ENCODE measurements around the gene CST4. TPM values are rescaled to one million over a fixed set of nuclear protein-coding genes. Genes with fewer than 3 reads are reported as not detected.

Gene CST4
- total and polyA plus RNA-seq, 2 experiments from 2014 or later = not detected

DNA sequence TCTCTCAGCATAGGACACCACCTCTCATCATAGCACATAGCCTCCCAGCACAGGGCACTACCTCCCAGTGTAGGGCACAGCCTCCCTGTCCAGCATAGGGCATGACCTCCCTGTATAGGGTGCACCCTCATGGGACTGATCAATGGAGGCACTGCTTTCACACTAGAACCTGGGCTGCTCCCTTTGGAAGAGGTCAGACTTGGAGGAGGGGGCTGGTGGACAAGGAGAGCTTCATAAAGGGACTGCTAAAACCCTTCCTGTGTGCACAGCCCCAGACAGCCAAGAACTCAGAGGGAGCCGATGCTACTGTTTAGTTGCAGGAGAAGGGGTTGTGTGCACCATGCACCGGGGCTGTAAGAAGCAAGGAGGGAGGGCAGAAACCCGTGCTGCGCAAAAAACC, 21.9 kb upstream of the CST4 start:
- H3K36me3 Mint-ChIP-seq (ENCODE audit: low read depth) = no peaks in the 10 kb centered on the region
- no peaks in the 10 kb centered on the region for H3K27me3 Mint-ChIP-seq (ENCODE audit: insufficient read depth, low read depth, poor library complexity)
- DNase-seq (ENCODE audit: low spot score) = no peak
- TF ChIP-seq, protein P1, sequence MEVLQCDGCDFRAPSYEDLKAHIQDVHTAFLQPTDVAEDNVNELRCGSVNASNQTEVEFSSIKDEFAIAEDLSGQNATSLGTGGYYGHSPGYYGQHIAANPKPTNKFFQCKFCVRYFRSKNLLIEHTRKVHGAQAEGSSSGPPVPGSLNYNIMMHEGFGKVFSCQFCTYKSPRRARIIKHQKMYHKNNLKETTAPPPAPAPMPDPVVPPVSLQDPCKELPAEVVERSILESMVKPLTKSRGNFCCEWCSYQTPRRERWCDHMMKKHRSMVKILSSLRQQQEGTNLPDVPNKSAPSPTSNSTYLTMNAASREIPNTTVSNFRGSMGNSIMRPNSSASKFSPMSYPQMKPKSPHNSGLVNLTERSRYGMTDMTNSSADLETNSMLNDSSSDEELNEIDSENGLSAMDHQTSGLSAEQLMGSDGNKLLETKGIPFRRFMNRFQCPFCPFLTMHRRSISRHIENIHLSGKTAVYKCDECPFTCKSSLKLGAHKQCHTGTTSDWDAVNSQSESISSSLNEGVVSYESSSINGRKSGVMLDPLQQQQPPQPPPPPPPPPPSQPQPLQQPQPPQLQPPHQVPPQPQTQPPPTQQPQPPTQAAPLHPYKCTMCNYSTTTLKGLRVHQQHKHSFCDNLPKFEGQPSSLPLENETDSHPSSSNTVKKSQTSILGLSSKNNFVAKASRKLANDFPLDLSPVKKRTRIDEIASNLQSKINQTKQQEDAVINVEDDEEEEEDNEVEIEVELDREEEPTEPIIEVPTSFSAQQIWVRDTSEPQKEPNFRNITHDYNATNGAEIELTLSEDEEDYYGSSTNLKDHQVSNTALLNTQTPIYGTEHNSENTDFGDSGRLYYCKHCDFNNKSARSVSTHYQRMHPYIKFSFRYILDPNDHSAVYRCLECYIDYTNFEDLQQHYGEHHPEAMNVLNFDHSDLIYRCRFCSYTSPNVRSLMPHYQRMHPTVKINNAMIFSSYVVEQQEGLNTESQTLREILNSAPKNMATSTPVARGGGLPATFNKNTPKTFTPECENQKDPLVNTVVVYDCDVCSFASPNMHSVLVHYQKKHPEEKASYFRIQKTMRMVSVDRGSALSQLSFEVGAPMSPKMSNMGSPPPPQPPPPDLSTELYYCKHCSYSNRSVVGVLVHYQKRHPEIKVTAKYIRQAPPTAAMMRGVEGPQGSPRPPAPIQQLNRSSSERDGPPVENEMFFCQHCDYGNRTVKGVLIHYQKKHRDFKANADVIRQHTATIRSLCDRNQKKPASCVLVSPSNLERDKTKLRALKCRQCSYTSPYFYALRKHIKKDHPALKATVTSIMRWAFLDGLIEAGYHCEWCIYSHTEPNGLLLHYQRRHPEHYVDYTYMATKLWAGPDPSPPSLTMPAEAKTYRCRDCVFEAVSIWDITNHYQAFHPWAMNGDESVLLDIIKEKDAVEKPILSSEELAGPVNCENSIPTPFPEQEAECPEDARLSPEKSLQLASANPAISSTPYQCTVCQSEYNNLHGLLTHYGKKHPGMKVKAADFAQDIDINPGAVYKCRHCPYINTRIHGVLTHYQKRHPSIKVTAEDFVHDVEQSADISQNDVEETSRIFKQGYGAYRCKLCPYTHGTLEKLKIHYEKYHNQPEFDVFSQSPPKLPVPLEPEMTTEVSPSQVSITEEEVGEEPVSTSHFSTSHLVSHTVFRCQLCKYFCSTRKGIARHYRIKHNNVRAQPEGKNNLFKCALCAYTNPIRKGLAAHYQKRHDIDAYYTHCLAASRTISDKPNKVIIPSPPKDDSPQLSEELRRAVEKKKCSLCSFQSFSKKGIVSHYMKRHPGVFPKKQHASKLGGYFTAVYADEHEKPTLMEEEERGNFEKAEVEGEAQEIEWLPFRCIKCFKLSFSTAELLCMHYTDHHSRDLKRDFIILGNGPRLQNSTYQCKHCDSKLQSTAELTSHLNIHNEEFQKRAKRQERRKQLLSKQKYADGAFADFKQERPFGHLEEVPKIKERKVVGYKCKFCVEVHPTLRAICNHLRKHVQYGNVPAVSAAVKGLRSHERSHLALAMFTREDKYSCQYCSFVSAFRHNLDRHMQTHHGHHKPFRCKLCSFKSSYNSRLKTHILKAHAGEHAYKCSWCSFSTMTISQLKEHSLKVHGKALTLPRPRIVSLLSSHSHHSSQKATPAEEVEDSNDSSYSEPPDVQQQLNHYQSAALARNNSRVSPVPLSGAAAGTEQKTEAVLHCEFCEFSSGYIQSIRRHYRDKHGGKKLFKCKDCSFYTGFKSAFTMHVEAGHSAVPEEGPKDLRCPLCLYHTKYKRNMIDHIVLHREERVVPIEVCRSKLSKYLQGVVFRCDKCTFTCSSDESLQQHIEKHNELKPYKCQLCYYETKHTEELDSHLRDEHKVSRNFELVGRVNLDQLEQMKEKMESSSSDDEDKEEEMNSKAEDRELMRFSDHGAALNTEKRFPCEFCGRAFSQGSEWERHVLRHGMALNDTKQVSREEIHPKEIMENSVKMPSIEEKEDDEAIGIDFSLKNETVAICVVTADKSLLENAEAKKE (CRISPR knock-in tag; IDR thresholded peaks at IDR 0.05) = no peak
- no peak for TF ChIP-seq EZH2phosphoT487 (IDR thresholded peaks at IDR 0.05; ENCODE audit: unreplicated experiment)
- TF ChIP-seq, protein P2, sequence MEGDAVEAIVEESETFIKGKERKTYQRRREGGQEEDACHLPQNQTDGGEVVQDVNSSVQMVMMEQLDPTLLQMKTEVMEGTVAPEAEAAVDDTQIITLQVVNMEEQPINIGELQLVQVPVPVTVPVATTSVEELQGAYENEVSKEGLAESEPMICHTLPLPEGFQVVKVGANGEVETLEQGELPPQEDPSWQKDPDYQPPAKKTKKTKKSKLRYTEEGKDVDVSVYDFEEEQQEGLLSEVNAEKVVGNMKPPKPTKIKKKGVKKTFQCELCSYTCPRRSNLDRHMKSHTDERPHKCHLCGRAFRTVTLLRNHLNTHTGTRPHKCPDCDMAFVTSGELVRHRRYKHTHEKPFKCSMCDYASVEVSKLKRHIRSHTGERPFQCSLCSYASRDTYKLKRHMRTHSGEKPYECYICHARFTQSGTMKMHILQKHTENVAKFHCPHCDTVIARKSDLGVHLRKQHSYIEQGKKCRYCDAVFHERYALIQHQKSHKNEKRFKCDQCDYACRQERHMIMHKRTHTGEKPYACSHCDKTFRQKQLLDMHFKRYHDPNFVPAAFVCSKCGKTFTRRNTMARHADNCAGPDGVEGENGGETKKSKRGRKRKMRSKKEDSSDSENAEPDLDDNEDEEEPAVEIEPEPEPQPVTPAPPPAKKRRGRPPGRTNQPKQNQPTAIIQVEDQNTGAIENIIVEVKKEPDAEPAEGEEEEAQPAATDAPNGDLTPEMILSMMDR (conservative IDR thresholded peaks at IDR 0.05; ENCODE audit: low read depth in 2 of 2) = no peak
- TF ChIP-seq, protein P3, sequence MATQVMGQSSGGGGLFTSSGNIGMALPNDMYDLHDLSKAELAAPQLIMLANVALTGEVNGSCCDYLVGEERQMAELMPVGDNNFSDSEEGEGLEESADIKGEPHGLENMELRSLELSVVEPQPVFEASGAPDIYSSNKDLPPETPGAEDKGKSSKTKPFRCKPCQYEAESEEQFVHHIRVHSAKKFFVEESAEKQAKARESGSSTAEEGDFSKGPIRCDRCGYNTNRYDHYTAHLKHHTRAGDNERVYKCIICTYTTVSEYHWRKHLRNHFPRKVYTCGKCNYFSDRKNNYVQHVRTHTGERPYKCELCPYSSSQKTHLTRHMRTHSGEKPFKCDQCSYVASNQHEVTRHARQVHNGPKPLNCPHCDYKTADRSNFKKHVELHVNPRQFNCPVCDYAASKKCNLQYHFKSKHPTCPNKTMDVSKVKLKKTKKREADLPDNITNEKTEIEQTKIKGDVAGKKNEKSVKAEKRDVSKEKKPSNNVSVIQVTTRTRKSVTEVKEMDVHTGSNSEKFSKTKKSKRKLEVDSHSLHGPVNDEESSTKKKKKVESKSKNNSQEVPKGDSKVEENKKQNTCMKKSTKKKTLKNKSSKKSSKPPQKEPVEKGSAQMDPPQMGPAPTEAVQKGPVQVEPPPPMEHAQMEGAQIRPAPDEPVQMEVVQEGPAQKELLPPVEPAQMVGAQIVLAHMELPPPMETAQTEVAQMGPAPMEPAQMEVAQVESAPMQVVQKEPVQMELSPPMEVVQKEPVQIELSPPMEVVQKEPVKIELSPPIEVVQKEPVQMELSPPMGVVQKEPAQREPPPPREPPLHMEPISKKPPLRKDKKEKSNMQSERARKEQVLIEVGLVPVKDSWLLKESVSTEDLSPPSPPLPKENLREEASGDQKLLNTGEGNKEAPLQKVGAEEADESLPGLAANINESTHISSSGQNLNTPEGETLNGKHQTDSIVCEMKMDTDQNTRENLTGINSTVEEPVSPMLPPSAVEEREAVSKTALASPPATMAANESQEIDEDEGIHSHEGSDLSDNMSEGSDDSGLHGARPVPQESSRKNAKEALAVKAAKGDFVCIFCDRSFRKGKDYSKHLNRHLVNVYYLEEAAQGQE (IDR thresholded peaks at IDR 0.05; ENCODE audit: unreplicated experiment) = no peak
- TF ChIP-seq JUNB (IDR thresholded peaks at IDR 0.05; ENCODE audit: unreplicated experiment) = no peak
- no peak for TF ChIP-seq NANOG (IDR thresholded peaks at IDR 0.05; ENCODE audit: borderline replicate concordance)
- no peak for TF ChIP-seq CREB1 (CRISPR knock-in tag; IDR thresholded peaks at IDR 0.05; ENCODE audit: low read depth)
- no peak for TF ChIP-seq ZNF114 (CRISPR knock-in tag; IDR thresholded peaks at IDR 0.05)
- TF ChIP-seq, protein P4, sequence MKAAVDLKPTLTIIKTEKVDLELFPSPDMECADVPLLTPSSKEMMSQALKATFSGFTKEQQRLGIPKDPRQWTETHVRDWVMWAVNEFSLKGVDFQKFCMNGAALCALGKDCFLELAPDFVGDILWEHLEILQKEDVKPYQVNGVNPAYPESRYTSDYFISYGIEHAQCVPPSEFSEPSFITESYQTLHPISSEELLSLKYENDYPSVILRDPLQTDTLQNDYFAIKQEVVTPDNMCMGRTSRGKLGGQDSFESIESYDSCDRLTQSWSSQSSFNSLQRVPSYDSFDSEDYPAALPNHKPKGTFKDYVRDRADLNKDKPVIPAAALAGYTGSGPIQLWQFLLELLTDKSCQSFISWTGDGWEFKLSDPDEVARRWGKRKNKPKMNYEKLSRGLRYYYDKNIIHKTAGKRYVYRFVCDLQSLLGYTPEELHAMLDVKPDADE (IDR thresholded peaks at IDR 0.05) = no peak
- no peak for ATAC-seq
- Histone ChIP-seq H3K4me2 (no peak overlapping the region), H3F3A (replicated peaks; ENCODE audit: low read depth) (no peaks in the 10 kb centered on the region), H4K20me1 (replicated peaks; ENCODE audit: insufficient read depth) (no peaks in the 10 kb centered on the region), H3K9me2 (ENCODE audit: insufficient read depth) (peaks cover 15% of the 10 kb centered on the region), H3K27me3 (ENCODE audit: insufficient read depth) (no peaks in the 10 kb centered on the region), H3K79me2 (replicated peaks; ENCODE audit: insufficient read depth) (no peaks in the 10 kb centered on the region), H3K4me1 (ENCODE audit: insufficient read depth) (no peaks in the 10 kb centered on the region), H2AFZ (no peak overlapping the region), H3K4me3 (no peak overlapping the region), H3K36me3 (ENCODE audit: insufficient read depth) (no peaks in the 10 kb centered on the region), H3K27ac (ENCODE audit: low read depth) (no peak overlapping the region)
- peaks cover 3% of the 10 kb centered on the region; the same call in 1 of the 3 replicates for H3K4me1 Mint-ChIP-seq
- H3K9me3 Mint-ChIP-seq = no peaks in the 10 kb centered on the region
- H3K27ac Mint-ChIP-seq = no peak overlapping the region
- H3K4me3 Mint-ChIP-seq = no peak overlapping the region

All from GM23338 (cell line).